Body of pancreas (tissue), 4 donors: ENCODE data around the gene CHN2. TPM values are rescaled to one million over a fixed set of nuclear protein-coding genes. Genes with fewer than 3 reads are reported as not detected.

Experiments used
- ATAC-seq: fragments of 150-250 bp; one replicate; pipeline ENCODE4 v1.9.1; 2016
- DNase-seq, 4 donors: peaks; one replicate each; pipeline ENCODE4 v3.0.0-alpha.2; 2019
- H3K27ac ChIP-seq, 4 donors: fragments of 200-600 bp; sonication (generic); 1 replicate in 3 of 4; 2 replicates in 1 of 4; pipeline versions ENCODE4 v1.5.1 to v1.6.1; 2016 to 2019; ENCODE audit warnings: mild to moderate bottlenecking in 1 of 4, mixed read lengths in 1 of 4, moderate library complexity in 1 of 4
- H3K27me3 ChIP-seq, 2 donors: fragments of 200-600 bp; sonication (generic); one replicate each; pipeline ENCODE4 v1.6.0; 2016; ENCODE audit warnings: mild to moderate bottlenecking in 1 of 2
- H3K36me3 ChIP-seq, 2 donors: fragments of 200-600 bp; sonication (generic); replicated peaks in 1 of 2; 2 replicates each; pipeline ENCODE4 v1.5.1; 2016; ENCODE audit warnings: low read depth in 2 of 2; ENCODE audit not compliant: insufficient read depth in 1 of 2
- H3K4me1 ChIP-seq: fragments of 200-600 bp; sonication (generic); one replicate; pipeline ENCODE4 v1.6.0; 2016
- H3K4me3 ChIP-seq, 2 donors: fragments of 200-600 bp; sonication (generic); 1 replicate in 1 of 2; 2 replicates in 1 of 2; pipeline ENCODE4 v1.5.1; 2016 to 2019
- H3K9me3 ChIP-seq, 3 donors: fragments of 200-600 bp; sonication (generic); 1 replicate in 2 of 3; 2 replicates in 1 of 3; pipeline ENCODE4 v1.5.1; 2016
- CTCF ChIP-seq, 7 experiments: fragments of 450-650 bp in 4 of 7; fragments of 200-600 bp in 3 of 7; sonication (generic) in 3 of 7; IDR thresholded peaks; one replicate each; pipeline ENCODE4 v1.5.1; 2016 to 2019; ENCODE audit warnings: antibody characterized with exemption in 7 of 7
- POLR2A ChIP-seq, 3 donors: fragments of 450-650 bp; IDR thresholded peaks; one replicate each; pipeline ENCODE4 v1.6.1; 2016; ENCODE audit warnings: antibody characterized with exemption in 3 of 3, mild to moderate bottlenecking in 2 of 3
- WGBS, 2 donors: methylation state at CpG; one replicate each; pipeline ENCODE4 v1.1.5; 2017; 5-methylcytosine and 5-hydroxymethylcytosine counted together
- intact Hi-C: fragments of 100-400 bp; cut with DNase I; formaldehyde crosslinking; loops from one replicate; pipeline ENCODE4 v1.15.1; 2023
- total RNA-seq, 2 donors: library from RNA; depleted of rRNA; stranded (reverse); fragments of >200 nt; gene quantifications; one replicate each; pipeline ENCODE4 v1.1.0, GENCODE V29; 2016

CHN2 gene
- total RNA-seq, 2 donors from 2014 or later: 55.7 to 58.6 TPM

GRCh38 chr7:29229066-29229465 lies 34.5 kb downstream of the CHN2 start:
- Histone ChIP-seq H3K27ac (peak overlapping the region in 1 of 4 donors; percentile 4), H3K4me3 (no peak overlapping the region), H3K4me1 (peaks cover 31% of the 10 kb centered on the region), H3K36me3 (no peaks in the 10 kb centered on the region), H3K9me3 (no peaks in the 10 kb centered on the region), H3K27me3 (no peaks in the 10 kb centered on the region)
- ATAC-seq (no peak), DNase-seq (no peak)
- TF ChIP-seq POLR2A (IDR thresholded peaks at IDR 0.05): no peak
- TF ChIP-seq CTCF (IDR thresholded peaks at IDR 0.05): no peak
- intact Hi-C loops: no loop called here
- 93 to 95% methylated on average over 2 of the region's 2 CpGs for WGBS, 2 donors

- Histone ChIP-seq H3K9me3 (no peaks in the 10 kb centered on the region), H3K4me1 (peaks cover 39% of the 10 kb centered on the region), H3K27me3 (no peaks in the 10 kb centered on the region), H3K27ac (no peak overlapping the region), H3K4me3 (no peak overlapping the region), H3K36me3 (no peaks in the 10 kb centered on the region)
- ATAC-seq (no peak), DNase-seq (no peak)
- intact Hi-C loops: no loop called here
- WGBS, 2 donors: 55 to 66% methylated on average over 3 of the region's 3 CpGs
- TF ChIP-seq CTCF (IDR thresholded peaks at IDR 0.05): no peak
- no peak for TF ChIP-seq POLR2A (IDR thresholded peaks at IDR 0.05)
Measured at GRCh38 chr7:29229946-29230345, 35.4 kb downstream of the CHN2 start.

GRCh38 chr7:29230871-29231345 lies 36.3 kb downstream of the CHN2 start:
- TF ChIP-seq CTCF (IDR thresholded peaks at IDR 0.05): no peak
- TF ChIP-seq POLR2A (IDR thresholded peaks at IDR 0.05): no peak
- DNase-seq (peak in 3 of 4 donors; percentile 52 to 65 (median 58)), ATAC-seq (peak; percentile 64)
- Histone ChIP-seq H3K9me3 (no peaks in the 10 kb centered on the region), H3K36me3 (no peaks in the 10 kb centered on the region), H3K4me3 (no peak overlapping the region), H3K27me3 (no peaks in the 10 kb centered on the region), H3K27ac (no peak overlapping the region), H3K4me1 (peaks cover 39% of the 10 kb centered on the region)
- intact Hi-C loops: no loop called here
- WGBS, 2 donors: 43 to 45% methylated on average over 6 of the region's 6 CpGs

- intact Hi-C loops: no loop called here
Measured at GRCh38 chr7:29231671-29232232, 37.2 kb downstream of the CHN2 start.

More at GRCh38 chr7:29231671-29232232, 37.2 kb downstream of the CHN2 start:
- TF ChIP-seq POLR2A (IDR thresholded peaks at IDR 0.05): no peak
- TF ChIP-seq CTCF (IDR thresholded peaks at IDR 0.05): no peak
- WGBS, 2 donors: 73 to 77% methylated on average over 4 of the region's 4 CpGs
- Histone ChIP-seq H3K27ac (no peak overlapping the region), H3K36me3 (no peaks in the 10 kb centered on the region), H3K27me3 (no peaks in the 10 kb centered on the region), H3K4me1 (peaks cover 39% of the 10 kb centered on the region), H3K4me3 (no peak overlapping the region), H3K9me3 (no peaks in the 10 kb centered on the region)
- DNase-seq (no peak), ATAC-seq (no peak)
